ENCODE data around the gene SPG11. TPM values are rescaled to one million over a fixed set of nuclear protein-coding genes. Genes with fewer than 3 reads are reported as not detected.

The SPG11 gene
- total and polyA plus RNA-seq, 2 of the 13 experiments (the other 11 are each of a cell fraction or from before 2014, with no cell fraction given), result 31.5 to 40.7 TPM

DNA sequence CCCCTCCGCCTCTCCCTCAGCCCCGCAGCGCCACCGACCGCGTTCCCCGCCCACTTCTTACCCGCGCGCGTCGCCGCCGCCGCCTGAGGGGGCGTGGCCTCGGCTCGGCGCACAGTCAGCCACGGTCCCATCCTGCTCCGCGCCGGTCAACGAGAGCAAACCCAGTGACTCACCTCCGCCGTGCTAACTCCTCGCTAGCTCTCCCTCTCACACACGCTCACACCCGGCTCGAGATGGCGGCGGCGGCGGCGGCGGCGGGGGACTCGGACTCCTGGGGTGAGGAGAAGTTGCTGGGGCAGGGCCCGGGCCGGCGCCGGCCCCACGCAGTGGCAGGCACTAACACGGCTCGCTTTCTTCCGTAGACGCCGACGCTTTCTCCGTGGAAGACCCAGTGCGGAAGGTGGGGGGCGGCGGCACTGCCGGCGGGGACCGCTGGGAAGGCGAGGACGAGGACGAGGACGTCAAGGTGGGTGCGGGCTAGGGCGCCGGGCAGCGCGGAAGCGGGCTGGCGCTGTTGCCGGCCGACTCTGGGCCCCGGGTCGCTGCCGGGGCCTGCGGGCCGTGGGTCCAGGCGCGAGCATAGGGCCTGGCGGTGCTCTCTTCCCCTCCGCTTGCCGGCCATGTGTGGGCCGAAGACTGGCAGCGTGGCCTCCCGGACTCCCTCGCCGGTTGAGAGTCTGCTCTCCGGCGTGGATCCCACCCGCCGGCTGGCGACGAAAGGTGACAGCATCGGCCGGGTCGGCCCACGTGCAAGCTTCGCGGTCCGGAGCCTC is 126.3 kb downstream of the SPG11 start, which contains the start of gene EIF3J (continued):
- TF ChIP-seq REL (CRISPR knock-in tag; conservative IDR thresholded peaks at IDR 0.05), result no peak
- TF ChIP-seq ZNF670 (CRISPR knock-in tag; IDR thresholded peaks at IDR 0.05; ENCODE audit: borderline replicate concordance), result peak; percentile 81; the same call in 1 of the 2 replicates
- TF ChIP-seq, protein P1, sequence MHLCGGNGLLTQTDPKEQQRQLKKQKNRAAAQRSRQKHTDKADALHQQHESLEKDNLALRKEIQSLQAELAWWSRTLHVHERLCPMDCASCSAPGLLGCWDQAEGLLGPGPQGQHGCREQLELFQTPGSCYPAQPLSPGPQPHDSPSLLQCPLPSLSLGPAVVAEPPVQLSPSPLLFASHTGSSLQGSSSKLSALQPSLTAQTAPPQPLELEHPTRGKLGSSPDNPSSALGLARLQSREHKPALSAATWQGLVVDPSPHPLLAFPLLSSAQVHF (CRISPR knock-in tag; IDR thresholded peaks at IDR 0.05), result no peak
- TF ChIP-seq, protein P2, sequence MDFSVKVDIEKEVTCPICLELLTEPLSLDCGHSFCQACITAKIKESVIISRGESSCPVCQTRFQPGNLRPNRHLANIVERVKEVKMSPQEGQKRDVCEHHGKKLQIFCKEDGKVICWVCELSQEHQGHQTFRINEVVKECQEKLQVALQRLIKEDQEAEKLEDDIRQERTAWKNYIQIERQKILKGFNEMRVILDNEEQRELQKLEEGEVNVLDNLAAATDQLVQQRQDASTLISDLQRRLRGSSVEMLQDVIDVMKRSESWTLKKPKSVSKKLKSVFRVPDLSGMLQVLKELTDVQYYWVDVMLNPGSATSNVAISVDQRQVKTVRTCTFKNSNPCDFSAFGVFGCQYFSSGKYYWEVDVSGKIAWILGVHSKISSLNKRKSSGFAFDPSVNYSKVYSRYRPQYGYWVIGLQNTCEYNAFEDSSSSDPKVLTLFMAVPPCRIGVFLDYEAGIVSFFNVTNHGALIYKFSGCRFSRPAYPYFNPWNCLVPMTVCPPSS (IDR thresholded peaks at IDR 0.05), result no peak
- no peak for TF ChIP-seq FOXJ3 (CRISPR knock-in tag; IDR thresholded peaks at IDR 0.05; ENCODE audit: borderline replicate concordance)
- TF ChIP-seq, protein P3, sequence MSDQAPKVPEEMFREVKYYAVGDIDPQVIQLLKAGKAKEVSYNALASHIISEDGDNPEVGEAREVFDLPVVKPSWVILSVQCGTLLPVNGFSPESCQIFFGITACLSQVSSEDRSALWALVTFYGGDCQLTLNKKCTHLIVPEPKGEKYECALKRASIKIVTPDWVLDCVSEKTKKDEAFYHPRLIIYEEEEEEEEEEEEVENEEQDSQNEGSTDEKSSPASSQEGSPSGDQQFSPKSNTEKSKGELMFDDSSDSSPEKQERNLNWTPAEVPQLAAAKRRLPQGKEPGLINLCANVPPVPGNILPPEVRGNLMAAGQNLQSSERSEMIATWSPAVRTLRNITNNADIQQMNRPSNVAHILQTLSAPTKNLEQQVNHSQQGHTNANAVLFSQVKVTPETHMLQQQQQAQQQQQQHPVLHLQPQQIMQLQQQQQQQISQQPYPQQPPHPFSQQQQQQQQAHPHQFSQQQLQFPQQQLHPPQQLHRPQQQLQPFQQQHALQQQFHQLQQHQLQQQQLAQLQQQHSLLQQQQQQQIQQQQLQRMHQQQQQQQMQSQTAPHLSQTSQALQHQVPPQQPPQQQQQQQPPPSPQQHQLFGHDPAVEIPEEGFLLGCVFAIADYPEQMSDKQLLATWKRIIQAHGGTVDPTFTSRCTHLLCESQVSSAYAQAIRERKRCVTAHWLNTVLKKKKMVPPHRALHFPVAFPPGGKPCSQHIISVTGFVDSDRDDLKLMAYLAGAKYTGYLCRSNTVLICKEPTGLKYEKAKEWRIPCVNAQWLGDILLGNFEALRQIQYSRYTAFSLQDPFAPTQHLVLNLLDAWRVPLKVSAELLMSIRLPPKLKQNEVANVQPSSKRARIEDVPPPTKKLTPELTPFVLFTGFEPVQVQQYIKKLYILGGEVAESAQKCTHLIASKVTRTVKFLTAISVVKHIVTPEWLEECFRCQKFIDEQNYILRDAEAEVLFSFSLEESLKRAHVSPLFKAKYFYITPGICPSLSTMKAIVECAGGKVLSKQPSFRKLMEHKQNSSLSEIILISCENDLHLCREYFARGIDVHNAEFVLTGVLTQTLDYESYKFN (CRISPR knock-in tag; conservative IDR thresholded peaks at IDR 0.05), result no peak
- no peak for TF ChIP-seq ZBTB42 (CRISPR knock-in tag; IDR thresholded peaks at IDR 0.05)
- peak; percentile 87 for TF ChIP-seq TAF1 (CRISPR knock-in tag; IDR thresholded peaks at IDR 0.05)
- TF ChIP-seq, protein P4, sequence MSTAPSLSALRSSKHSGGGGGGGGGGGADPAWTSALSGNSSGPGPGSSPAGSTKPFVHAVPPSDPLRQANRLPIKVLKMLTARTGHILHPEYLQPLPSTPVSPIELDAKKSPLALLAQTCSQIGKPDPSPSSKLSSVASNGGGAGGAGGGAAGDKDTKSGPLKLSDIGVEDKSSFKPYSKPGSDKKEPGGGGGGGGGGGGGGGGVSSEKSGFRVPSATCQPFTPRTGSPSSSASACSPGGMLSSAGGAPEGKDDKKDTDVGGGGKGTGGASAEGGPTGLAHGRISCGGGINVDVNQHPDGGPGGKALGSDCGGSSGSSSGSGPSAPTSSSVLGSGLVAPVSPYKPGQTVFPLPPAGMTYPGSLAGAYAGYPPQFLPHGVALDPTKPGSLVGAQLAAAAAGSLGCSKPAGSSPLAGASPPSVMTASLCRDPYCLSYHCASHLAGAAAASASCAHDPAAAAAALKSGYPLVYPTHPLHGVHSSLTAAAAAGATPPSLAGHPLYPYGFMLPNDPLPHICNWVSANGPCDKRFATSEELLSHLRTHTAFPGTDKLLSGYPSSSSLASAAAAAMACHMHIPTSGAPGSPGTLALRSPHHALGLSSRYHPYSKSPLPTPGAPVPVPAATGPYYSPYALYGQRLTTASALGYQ (CRISPR knock-in tag; IDR thresholded peaks at IDR 0.05), result no peak
- no peak for TF ChIP-seq ZMYM2 (CRISPR knock-in tag; IDR thresholded peaks at IDR 0.05)
- TF ChIP-seq, protein P5, sequence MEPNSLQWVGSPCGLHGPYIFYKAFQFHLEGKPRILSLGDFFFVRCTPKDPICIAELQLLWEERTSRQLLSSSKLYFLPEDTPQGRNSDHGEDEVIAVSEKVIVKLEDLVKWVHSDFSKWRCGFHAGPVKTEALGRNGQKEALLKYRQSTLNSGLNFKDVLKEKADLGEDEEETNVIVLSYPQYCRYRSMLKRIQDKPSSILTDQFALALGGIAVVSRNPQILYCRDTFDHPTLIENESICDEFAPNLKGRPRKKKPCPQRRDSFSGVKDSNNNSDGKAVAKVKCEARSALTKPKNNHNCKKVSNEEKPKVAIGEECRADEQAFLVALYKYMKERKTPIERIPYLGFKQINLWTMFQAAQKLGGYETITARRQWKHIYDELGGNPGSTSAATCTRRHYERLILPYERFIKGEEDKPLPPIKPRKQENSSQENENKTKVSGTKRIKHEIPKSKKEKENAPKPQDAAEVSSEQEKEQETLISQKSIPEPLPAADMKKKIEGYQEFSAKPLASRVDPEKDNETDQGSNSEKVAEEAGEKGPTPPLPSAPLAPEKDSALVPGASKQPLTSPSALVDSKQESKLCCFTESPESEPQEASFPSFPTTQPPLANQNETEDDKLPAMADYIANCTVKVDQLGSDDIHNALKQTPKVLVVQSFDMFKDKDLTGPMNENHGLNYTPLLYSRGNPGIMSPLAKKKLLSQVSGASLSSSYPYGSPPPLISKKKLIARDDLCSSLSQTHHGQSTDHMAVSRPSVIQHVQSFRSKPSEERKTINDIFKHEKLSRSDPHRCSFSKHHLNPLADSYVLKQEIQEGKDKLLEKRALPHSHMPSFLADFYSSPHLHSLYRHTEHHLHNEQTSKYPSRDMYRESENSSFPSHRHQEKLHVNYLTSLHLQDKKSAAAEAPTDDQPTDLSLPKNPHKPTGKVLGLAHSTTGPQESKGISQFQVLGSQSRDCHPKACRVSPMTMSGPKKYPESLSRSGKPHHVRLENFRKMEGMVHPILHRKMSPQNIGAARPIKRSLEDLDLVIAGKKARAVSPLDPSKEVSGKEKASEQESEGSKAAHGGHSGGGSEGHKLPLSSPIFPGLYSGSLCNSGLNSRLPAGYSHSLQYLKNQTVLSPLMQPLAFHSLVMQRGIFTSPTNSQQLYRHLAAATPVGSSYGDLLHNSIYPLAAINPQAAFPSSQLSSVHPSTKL (CRISPR knock-in tag; IDR thresholded peaks at IDR 0.05), result peak; percentile 23; the same call in 1 of the 2 replicates
- no peak for TF ChIP-seq SNAI1 (CRISPR knock-in tag; IDR thresholded peaks at IDR 0.05; ENCODE audit: borderline replicate concordance)
- TF ChIP-seq ZNF672 (CRISPR knock-in tag; IDR thresholded peaks at IDR 0.05), result no peak
- TF ChIP-seq SMYD3 (CRISPR knock-in tag; IDR thresholded peaks at IDR 0.05), result no peak
- peak; percentile 91 for TF ChIP-seq ZNF619 (CRISPR knock-in tag; IDR thresholded peaks at IDR 0.05)
- TF ChIP-seq EP300 (IDR thresholded peaks at IDR 0.05; ENCODE audit: low read depth in 2 of 2, low read length in 2 of 2), result no peak
- TF ChIP-seq EP300 (CRISPR knock-in tag; IDR thresholded peaks at IDR 0.05; ENCODE audit: borderline replicate concordance), result no peak
